ENCODE data around the gene TACC2.

Gene TACC2

DNA sequence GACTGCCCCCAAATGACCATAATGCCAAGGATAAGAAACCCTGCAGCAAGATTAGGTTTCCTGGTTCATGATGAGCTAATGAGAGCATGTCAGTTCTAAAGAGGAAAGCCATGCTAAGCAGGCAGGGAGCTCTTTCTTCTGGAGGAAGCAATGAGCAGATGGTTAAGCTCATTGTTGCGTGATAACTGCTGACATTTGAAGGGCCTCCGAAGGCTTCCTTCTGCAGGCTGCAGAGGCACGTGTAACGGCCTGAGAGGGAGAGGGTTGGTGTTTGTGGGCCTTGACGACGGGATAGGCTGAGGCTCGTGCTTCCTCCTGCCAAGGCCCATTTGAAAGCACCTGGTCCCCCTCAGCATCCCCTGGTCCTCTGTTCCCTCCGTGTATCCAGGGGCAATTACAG, 218.6 kb downstream of the TACC2 start:
- DNase-seq = no peak
- TF ChIP-seq GATA1 (IDR thresholded peaks at IDR 0.05; ENCODE audit: low read depth, low read length) = no peak
- no peak for TF ChIP-seq POLR2A (IDR thresholded peaks at IDR 0.05; ENCODE audit: low read length)

GRCh38 chr10:122208571-122209430, 219.8 kb downstream of the TACC2 start:
- no peak for DNase-seq
- TF ChIP-seq POLR2A (IDR thresholded peaks at IDR 0.05; ENCODE audit: low read length) (no peak), GATA1 (IDR thresholded peaks at IDR 0.05; ENCODE audit: low read depth, low read length) (no peak)

DNA sequence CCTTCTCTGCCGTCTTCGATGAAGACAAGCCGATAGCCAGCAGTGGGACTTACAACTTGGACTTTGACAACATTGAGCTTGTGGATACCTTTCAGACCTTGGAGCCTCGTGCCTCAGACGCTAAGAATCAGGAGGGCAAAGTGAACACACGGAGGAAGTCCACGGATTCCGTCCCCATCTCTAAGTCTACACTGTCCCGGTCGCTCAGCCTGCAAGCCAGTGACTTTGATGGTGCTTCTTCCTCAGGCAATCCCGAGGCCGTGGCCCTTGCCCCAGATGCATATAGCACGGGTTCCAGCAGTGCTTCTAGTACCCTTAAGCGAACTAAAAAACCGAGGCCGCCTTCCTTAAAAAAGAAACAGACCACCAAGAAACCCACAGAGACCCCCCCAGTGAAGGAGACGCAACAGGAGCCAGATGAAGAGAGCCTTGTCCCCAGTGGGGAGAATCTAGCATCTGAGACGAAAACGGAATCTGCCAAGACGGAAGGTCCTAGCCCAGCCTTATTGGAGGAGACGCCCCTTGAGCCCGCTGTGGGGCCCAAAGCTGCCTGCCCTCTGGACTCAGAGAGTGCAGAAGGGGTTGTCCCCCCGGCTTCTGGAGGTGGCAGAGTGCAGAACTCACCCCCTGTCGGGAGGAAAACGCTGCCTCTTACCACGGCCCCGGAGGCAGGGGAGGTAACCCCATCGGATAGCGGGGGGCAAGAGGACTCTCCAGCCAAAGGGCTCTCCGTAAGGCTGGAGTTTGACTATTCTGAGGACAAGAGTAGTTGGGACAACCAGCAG, 221.7 kb downstream of the TACC2 start:
- DNase-seq = no peak
- TF ChIP-seq POLR2A (IDR thresholded peaks at IDR 0.05; ENCODE audit: low read length) (no peak), GATA1 (IDR thresholded peaks at IDR 0.05; ENCODE audit: low read depth, low read length) (no peak)

DNA sequence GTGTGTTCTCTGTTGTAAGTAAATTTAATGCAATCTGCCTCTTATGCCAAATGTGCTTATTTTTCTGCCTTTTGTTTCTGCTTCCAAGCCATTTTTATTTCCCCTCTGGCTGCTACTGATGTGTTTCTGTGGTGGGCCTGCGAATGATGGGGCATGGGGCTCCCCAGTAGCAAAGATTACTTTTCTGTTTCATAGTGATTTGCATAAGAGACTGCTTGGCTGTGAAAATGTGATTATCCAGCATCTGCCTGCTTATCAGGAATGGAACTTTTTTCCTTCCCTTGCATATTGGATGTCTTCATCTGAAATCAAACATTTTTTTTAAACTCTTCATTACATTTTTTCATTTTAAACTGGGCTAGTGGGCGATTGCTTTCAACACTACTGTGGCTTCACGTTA, 224.4 kb downstream of the TACC2 start:
- TF ChIP-seq POLR2A (IDR thresholded peaks at IDR 0.05; ENCODE audit: low read length) (no peak), GATA1 (IDR thresholded peaks at IDR 0.05; ENCODE audit: low read depth, low read length) (no peak)
- no peak for DNase-seq

DNA sequence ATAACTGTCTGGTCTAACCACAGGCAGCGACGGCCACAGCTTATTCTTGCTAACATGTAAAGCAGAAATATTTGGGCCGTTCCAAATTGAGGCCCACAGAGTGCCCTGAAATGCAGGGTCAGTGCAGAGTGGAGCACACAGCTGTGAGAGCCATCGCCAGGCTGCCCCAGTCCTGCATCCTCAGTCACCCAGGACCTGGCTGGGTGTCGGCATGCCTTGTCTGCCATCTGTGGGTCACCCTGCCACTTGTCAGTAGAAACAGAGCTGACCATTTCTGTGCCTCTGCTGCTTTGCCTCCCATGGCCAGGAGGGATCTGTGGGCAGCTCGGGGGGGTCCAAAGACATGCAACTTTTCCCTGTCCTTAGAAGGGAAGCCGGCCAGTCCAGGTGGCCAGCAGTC, 224.8 kb downstream of the TACC2 start:
- no peak for DNase-seq
- TF ChIP-seq POLR2A (IDR thresholded peaks at IDR 0.05; ENCODE audit: low read length) = no peak

DNA sequence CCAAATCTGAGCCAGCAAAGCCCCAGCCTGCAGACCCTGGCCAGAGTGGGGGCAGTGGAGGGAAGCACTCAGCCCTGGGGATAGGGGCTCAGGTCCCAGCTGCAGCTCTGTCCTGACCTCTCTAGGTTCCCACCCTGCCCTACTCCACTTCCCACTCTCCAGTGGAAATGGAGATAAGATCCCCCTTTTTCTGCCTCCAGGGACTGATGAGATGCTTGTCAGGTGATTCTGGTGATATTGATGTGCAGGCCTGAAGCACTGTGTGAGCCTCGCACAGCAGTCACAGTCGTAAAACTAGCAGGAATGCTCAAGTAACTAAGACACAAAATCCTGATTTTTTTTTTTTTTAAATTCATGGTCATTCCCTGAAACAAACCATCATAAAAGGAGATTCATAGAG, 227.1 kb downstream of the TACC2 start:
- TF ChIP-seq GATA1 (IDR thresholded peaks at IDR 0.05; ENCODE audit: low read depth, low read length) (no peak), POLR2A (IDR thresholded peaks at IDR 0.05; ENCODE audit: low read length) (no peak)

GRCh38 chr10:122219340-122219739, 230.4 kb downstream of the TACC2 start:
- DNase-seq = no peak
- TF ChIP-seq GATA1 (IDR thresholded peaks at IDR 0.05; ENCODE audit: low read depth, low read length) = no peak
- TF ChIP-seq POLR2A (IDR thresholded peaks at IDR 0.05; ENCODE audit: low read length) = no peak

More for the DNA sequence above, 227.1 kb downstream of the TACC2 start:
- DNase-seq = no peak

GRCh38 chr10:122220736-122221135, 231.8 kb downstream of the TACC2 start:
- DNase-seq = no peak
- TF ChIP-seq POLR2A (IDR thresholded peaks at IDR 0.05; ENCODE audit: low read length) (no peak), GATA1 (IDR thresholded peaks at IDR 0.05; ENCODE audit: low read depth, low read length) (no peak)

GRCh38 chr10:122221958-122222357, 233.0 kb downstream of the TACC2 start:
- DNase-seq = no peak
- TF ChIP-seq GATA1 (IDR thresholded peaks at IDR 0.05; ENCODE audit: low read depth, low read length) (no peak), POLR2A (IDR thresholded peaks at IDR 0.05; ENCODE audit: low read length) (no peak)

DNA sequence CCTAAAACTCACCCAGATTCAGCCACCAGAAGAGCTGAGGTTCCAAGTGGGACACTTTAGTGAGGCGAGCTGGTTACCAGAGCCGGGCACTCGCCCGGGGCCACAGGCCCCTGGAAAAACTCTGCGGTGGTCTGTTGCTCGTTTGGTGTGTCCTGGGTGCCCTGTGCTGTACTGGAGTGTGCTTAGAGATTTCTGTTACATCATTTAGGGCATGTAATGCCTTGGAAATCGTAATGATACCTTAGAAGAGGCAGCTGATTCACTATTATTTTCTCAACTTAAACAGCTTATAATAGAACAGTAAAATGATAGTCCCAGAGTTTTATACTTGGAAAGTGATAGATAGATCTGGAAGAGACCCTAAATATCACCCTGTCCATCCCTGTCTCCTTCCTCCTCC, 233.7 kb downstream of the TACC2 start:
- DNase-seq = no peak
- TF ChIP-seq GATA1 (IDR thresholded peaks at IDR 0.05; ENCODE audit: low read depth, low read length) (no peak), POLR2A (IDR thresholded peaks at IDR 0.05; ENCODE audit: low read length) (no peak)

DNA sequence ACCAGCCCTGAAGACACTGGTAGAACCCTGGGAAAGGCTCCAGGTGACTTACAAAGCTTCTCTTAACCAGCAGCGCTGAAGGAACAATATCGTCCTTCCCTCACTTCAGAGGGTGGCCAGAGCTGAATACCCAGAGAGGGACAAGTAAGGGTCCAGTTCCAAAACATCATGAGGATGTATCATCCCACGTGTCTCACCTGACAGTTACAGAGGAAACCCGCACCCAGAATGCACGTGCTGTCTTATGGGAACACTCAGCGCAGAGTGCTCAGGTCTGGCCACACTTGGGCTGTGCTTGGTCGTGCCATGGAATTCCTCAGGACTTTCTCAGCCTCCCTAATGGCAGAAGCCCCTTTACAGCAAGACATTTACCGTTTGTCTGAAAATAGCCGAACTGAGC, 235.2 kb downstream of the TACC2 start:
- TF ChIP-seq GATA1 (IDR thresholded peaks at IDR 0.05; ENCODE audit: low read depth, low read length) = no peak
- TF ChIP-seq POLR2A (IDR thresholded peaks at IDR 0.05; ENCODE audit: low read length) = no peak
- DNase-seq = no peak

DNA sequence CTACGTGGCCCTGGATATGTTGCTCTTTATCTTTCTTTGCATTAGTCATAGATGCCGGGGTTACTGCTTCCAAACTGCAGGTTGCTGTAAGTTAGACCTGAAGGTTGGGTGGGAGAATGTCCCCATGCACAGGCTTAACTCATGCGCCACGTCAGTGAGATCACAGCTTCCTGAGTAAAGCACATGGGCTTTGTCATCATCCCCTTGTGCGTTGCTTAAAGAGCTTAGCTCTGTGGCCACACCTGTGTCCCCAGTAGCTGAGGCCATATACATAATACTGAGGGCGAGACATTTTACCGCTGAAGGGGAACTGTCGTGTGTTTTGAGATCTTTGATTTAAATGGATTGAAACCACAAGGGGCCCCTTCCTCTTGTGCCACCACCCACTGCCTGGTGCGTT, 236.4 kb downstream of the TACC2 start:
- no peak for DNase-seq

DNA sequence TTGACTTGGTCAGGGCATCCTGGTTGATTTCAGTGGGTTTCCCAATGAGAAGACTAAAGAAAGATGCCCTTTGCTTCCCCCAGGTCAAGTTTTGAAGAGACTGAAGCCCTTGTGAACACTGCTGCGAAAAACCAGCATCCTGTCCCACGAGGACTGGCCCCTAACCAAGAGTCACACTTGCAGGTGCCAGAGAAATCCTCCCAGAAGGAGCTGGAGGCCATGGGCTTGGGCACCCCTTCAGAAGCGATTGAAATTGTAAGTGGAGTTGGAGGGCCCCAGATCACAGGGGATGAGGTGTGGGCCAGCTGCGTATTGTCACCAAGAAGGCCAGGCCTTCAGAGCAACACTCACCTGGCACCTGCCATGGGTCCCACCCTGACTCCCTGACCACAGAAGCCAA, 238.8 kb downstream of the TACC2 start:
- no peak for DNase-seq
- TF ChIP-seq POLR2A (IDR thresholded peaks at IDR 0.05; ENCODE audit: low read length) (no peak), GATA1 (IDR thresholded peaks at IDR 0.05; ENCODE audit: low read depth, low read length) (no peak)

More for the DNA sequence above, 236.4 kb downstream of the TACC2 start:
- no peak for TF ChIP-seq GATA1 (IDR thresholded peaks at IDR 0.05; ENCODE audit: low read depth, low read length)
- TF ChIP-seq POLR2A (IDR thresholded peaks at IDR 0.05; ENCODE audit: low read length) = no peak

GRCh38 chr10:122229666-122230065, 240.7 kb downstream of the TACC2 start:
- TF ChIP-seq POLR2A (IDR thresholded peaks at IDR 0.05; ENCODE audit: low read length) (no peak), GATA1 (IDR thresholded peaks at IDR 0.05; ENCODE audit: low read depth, low read length) (no peak)
- DNase-seq = no peak

- TF ChIP-seq GATA1 (IDR thresholded peaks at IDR 0.05; ENCODE audit: low read depth, low read length) = no peak
- no peak for DNase-seq
Measured at GRCh38 chr10:122230222-122230621, 241.3 kb downstream of the TACC2 start.
